Osteocyte (in vitro differentiated cells): Measurements from ENCODE around the gene PRKCE. TPM values are rescaled to one million over a fixed set of nuclear protein-coding genes. Genes with fewer than 3 reads are reported as not detected.

Experiments
- DNase-seq: peaks from one replicate; pipeline ENCODE4 v3.0.0; 2021; ENCODE audit warnings: mixed read lengths; ENCODE audit not compliant: unreplicated experiment; ENCODE audit errors: extremely low spot score
- H3K27ac Mint-ChIP-seq: one replicate; pipeline ENCODE4 v1.8.0; 2021; ENCODE audit warnings: mild to moderate bottlenecking, mixed read lengths; ENCODE audit not compliant: unreplicated experiment
- H3K27me3 Mint-ChIP-seq: one replicate; pipeline ENCODE4 v1.8.0; 2021; ENCODE audit warnings: mixed read lengths; ENCODE audit not compliant: unreplicated experiment
- H3K36me3 Mint-ChIP-seq: one replicate; pipeline ENCODE4 v1.8.0; 2021; ENCODE audit warnings: mixed read lengths; ENCODE audit not compliant: unreplicated experiment
- H3K4me1 Mint-ChIP-seq: one replicate; pipeline ENCODE4 v1.8.0; 2021; ENCODE audit warnings: mixed read lengths; ENCODE audit not compliant: unreplicated experiment
- H3K4me3 Mint-ChIP-seq: one replicate; pipeline ENCODE4 v1.8.0; 2021; ENCODE audit warnings: mild to moderate bottlenecking, moderate library complexity, mixed read lengths; ENCODE audit not compliant: unreplicated experiment
- H3K9me3 Mint-ChIP-seq: one replicate; pipeline ENCODE4 v1.8.0; 2021; ENCODE audit warnings: mixed read lengths; ENCODE audit not compliant: unreplicated experiment
- total RNA-seq: library from RNA; stranded (reverse); gene quantifications from 2 replicates; pipeline ENCODE4 v1.2.1, GENCODE V29; 2021
- TF ChIP-seq, protein P1 (sequence below): fragments of 200-600 bp; sonication (generic); IDR thresholded peaks from 2 replicates; pipeline ENCODE4 v1.5.0; 2021; ENCODE audit warnings: antibody characterized with exemption, mild to moderate bottlenecking, moderate library complexity

The PRKCE gene
- total RNA-seq, 1 donor from 2014 or later: 13.8 TPM

DNA sequence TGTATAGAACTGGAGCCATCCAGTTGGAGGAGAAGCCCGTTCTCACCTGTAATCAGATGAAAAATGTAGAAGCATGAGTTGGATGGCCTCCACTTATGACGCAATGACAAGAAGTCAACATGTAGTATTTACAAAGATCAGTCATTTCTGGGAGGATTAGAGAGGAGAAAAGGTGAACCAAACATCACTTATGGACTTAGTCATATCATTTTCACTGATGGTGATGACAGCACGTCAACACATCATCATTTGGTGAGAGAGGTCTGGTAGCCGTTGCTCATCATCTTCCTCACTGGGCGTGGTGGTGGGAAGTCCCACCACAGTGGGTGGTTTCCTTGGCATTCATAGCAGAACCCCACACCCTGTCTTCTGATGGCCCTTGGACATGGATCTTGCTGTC is 381.5 kb downstream of the PRKCE start:
- Mint-ChIP-seq H3K36me3 (no peaks in the 10 kb centered on the region), H3K27me3 (no peaks in the 10 kb centered on the region), H3K4me1 (peaks cover 36% of the 10 kb centered on the region), H3K4me3 (no peak overlapping the region), H3K27ac (no peak overlapping the region), H3K9me3 (peaks cover 3% of the 10 kb centered on the region)
- TF ChIP-seq, protein P1, sequence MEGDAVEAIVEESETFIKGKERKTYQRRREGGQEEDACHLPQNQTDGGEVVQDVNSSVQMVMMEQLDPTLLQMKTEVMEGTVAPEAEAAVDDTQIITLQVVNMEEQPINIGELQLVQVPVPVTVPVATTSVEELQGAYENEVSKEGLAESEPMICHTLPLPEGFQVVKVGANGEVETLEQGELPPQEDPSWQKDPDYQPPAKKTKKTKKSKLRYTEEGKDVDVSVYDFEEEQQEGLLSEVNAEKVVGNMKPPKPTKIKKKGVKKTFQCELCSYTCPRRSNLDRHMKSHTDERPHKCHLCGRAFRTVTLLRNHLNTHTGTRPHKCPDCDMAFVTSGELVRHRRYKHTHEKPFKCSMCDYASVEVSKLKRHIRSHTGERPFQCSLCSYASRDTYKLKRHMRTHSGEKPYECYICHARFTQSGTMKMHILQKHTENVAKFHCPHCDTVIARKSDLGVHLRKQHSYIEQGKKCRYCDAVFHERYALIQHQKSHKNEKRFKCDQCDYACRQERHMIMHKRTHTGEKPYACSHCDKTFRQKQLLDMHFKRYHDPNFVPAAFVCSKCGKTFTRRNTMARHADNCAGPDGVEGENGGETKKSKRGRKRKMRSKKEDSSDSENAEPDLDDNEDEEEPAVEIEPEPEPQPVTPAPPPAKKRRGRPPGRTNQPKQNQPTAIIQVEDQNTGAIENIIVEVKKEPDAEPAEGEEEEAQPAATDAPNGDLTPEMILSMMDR: no peak
- DNase-seq: no peak

GRCh38 chr2:46034535-46034934 is 383.1 kb downstream of the PRKCE start:
- TF ChIP-seq, protein P1: no peak
- Mint-ChIP-seq H3K4me3 (no peak overlapping the region), H3K27me3 (no peaks in the 10 kb centered on the region), H3K36me3 (no peaks in the 10 kb centered on the region), H3K27ac (no peak overlapping the region), H3K9me3 (peaks cover 3% of the 10 kb centered on the region), H3K4me1 (peaks cover 36% of the 10 kb centered on the region)
- DNase-seq: no peak

DNA sequence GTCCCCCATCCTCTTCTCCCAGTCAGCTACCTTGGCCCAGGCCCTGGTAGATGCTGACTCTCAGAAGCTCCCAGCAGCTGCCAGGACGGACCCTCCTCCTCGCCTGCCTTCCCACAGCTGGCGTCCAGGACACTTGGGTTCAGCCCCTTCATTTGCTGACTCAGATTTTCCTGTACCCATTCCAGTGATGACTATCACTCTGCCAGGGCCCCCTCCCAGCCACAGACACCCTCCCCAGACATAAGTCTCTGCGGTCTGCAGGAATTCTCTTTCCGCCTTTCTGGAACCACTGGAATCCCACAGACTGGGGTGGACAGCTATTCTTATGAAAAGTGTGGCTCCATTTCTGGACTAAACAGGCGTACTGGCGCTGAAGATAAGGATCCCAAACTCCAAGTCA is 385.5 kb downstream of the PRKCE start:
- H3K27me3 Mint-ChIP-seq: no peaks in the 10 kb centered on the region
- no peak for DNase-seq
- no peaks in the 10 kb centered on the region for H3K36me3 Mint-ChIP-seq
- peak overlapping the region; percentile 66 for H3K27ac Mint-ChIP-seq
- TF ChIP-seq, protein P1: no peak
- H3K4me1 Mint-ChIP-seq: peaks cover 27% of the 10 kb centered on the region
- H3K9me3 Mint-ChIP-seq: peaks cover 3% of the 10 kb centered on the region
- no peak overlapping the region for H3K4me3 Mint-ChIP-seq

DNA sequence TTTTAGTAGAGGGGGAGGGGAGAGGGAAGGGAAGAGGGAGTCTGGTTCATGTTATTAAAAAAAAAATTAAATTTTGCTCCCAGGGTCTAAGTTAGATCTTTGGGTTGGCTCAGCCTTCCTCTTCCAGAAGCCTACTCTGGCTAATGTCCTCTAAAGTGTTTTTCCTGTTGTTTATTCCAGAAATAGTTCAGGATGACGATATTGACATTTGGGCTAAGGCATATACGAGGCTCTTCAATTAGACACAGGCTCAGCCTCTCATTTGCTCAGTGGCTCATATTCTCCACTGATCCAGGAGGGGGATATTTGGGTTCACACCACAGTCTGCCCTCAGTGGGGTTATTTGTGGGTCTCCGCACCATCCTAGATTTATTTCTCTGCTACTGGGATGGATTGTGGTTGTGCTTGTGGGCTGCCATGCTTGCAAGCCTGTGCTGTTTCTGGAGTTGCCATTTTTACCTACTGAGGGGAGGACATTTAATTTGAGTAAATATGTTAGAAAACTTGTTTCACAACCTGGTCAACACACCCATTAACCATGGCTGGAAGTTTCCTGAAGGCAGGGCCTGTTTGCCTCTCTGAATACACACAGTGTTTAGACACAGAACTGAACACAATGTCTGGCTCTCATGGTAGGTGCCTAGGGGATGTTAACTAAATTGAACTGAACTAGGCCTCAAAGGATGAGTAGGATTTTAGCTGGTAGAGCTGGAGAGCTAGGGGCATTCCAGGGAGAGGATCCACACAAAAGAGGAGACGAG is 388.2 kb downstream of the PRKCE start:
- H3K36me3 Mint-ChIP-seq: no peaks in the 10 kb centered on the region
- H3K27me3 Mint-ChIP-seq: no peaks in the 10 kb centered on the region
- no peaks in the 10 kb centered on the region for H3K9me3 Mint-ChIP-seq
- TF ChIP-seq, protein P1: no peak
- H3K27ac Mint-ChIP-seq: no peak overlapping the region
- no peak overlapping the region for H3K4me3 Mint-ChIP-seq
- DNase-seq: no peak
- H3K4me1 Mint-ChIP-seq: peaks cover 24% of the 10 kb centered on the region

GRCh38 chr2:46040563-46041155 is 389.2 kb downstream of the PRKCE start:
- Mint-ChIP-seq H3K27me3 (no peaks in the 10 kb centered on the region), H3K36me3 (no peaks in the 10 kb centered on the region), H3K4me3 (no peak overlapping the region), H3K4me1 (peaks cover 24% of the 10 kb centered on the region), H3K27ac (no peak overlapping the region), H3K9me3 (no peaks in the 10 kb centered on the region)
- TF ChIP-seq, protein P1: no peak
- no peak for DNase-seq
